Osteocyte (in vitro differentiated cells): ENCODE data around the gene GRIN2C. TPM values are rescaled to one million over a fixed set of nuclear protein-coding genes. Genes with fewer than 3 reads are reported as not detected.

ENCODE experiments used
- DNase-seq: peaks from one replicate; pipeline ENCODE4 v3.0.0; 2021; ENCODE audit warnings: mixed read lengths; ENCODE audit not compliant: unreplicated experiment; ENCODE audit errors: extremely low spot score
- H3K27ac Mint-ChIP-seq: one replicate; pipeline ENCODE4 v1.8.0; 2021; ENCODE audit warnings: mild to moderate bottlenecking, mixed read lengths; ENCODE audit not compliant: unreplicated experiment
- H3K27me3 Mint-ChIP-seq: one replicate; pipeline ENCODE4 v1.8.0; 2021; ENCODE audit warnings: mixed read lengths; ENCODE audit not compliant: unreplicated experiment
- H3K36me3 Mint-ChIP-seq: one replicate; pipeline ENCODE4 v1.8.0; 2021; ENCODE audit warnings: mixed read lengths; ENCODE audit not compliant: unreplicated experiment
- H3K4me1 Mint-ChIP-seq: one replicate; pipeline ENCODE4 v1.8.0; 2021; ENCODE audit warnings: mixed read lengths; ENCODE audit not compliant: unreplicated experiment
- H3K4me3 Mint-ChIP-seq: one replicate; pipeline ENCODE4 v1.8.0; 2021; ENCODE audit warnings: mild to moderate bottlenecking, moderate library complexity, mixed read lengths; ENCODE audit not compliant: unreplicated experiment
- H3K9me3 Mint-ChIP-seq: one replicate; pipeline ENCODE4 v1.8.0; 2021; ENCODE audit warnings: mixed read lengths; ENCODE audit not compliant: unreplicated experiment
- total RNA-seq: library from RNA; stranded (reverse); gene quantifications from 2 replicates; pipeline ENCODE4 v1.2.1, GENCODE V29; 2021
- TF ChIP-seq, protein P1 (sequence below): fragments of 200-600 bp; sonication (generic); IDR thresholded peaks from 2 replicates; pipeline ENCODE4 v1.5.0; 2021; ENCODE audit warnings: antibody characterized with exemption, mild to moderate bottlenecking, moderate library complexity

GRIN2C gene
- total RNA-seq, 1 donor from 2014 or later = 0.13 TPM

GRCh38 chr17:74822939-74823367, 36.7 kb downstream of the GRIN2C start:
- Mint-ChIP-seq H3K27me3 (no peaks in the 10 kb centered on the region), H3K4me1 (no peaks in the 10 kb centered on the region), H3K9me3 (no peaks in the 10 kb centered on the region), H3K27ac (no peak overlapping the region), H3K36me3 (peaks cover 6% of the 10 kb centered on the region), H3K4me3 (no peak overlapping the region)
- TF ChIP-seq, protein P1, sequence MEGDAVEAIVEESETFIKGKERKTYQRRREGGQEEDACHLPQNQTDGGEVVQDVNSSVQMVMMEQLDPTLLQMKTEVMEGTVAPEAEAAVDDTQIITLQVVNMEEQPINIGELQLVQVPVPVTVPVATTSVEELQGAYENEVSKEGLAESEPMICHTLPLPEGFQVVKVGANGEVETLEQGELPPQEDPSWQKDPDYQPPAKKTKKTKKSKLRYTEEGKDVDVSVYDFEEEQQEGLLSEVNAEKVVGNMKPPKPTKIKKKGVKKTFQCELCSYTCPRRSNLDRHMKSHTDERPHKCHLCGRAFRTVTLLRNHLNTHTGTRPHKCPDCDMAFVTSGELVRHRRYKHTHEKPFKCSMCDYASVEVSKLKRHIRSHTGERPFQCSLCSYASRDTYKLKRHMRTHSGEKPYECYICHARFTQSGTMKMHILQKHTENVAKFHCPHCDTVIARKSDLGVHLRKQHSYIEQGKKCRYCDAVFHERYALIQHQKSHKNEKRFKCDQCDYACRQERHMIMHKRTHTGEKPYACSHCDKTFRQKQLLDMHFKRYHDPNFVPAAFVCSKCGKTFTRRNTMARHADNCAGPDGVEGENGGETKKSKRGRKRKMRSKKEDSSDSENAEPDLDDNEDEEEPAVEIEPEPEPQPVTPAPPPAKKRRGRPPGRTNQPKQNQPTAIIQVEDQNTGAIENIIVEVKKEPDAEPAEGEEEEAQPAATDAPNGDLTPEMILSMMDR = no peak
- no peak for DNase-seq

DNA sequence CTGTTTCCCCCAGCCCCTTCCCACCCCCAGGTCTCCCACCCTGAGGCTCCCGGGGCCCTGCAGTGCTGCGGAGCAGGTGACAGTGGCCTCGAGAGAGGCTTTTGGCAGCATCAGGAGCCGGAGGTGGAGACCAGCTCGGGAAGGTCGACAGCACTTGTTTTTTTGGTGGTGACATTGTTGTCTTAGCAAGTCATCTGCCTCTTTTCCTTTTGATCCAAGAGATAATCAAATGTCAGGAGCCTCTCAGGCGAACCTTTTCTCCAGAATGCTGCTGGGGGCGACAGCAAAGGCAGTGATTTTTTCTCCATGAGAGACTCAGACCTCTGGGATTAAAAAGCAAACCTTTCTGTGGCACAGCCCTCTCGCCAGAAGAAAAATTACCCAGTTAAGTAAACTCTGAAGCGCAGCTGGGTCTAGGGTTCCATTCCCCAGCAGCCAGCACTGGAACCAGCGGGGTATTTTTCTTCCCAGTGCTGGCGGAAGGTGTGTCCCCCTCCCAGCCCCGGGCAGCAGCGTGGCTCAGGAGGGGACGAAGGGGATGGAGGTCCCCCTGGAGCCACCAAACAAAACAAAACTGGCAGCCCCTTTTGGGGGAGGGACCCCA, 37.2 kb downstream of the GRIN2C start:
- Mint-ChIP-seq H3K4me3 (no peak overlapping the region), H3K9me3 (no peaks in the 10 kb centered on the region)

GRCh38 chr17:74821655-74822334, 37.9 kb downstream of the GRIN2C start:
- TF ChIP-seq, protein P1 = no peak
- Mint-ChIP-seq H3K4me1 (no peaks in the 10 kb centered on the region), H3K27me3 (no peaks in the 10 kb centered on the region), H3K9me3 (no peaks in the 10 kb centered on the region), H3K27ac (no peak overlapping the region), H3K4me3 (no peak overlapping the region), H3K36me3 (peaks cover 6% of the 10 kb centered on the region)
- DNase-seq = no peak

More for the DNA sequence above, 37.2 kb downstream of the GRIN2C start:
- Mint-ChIP-seq H3K4me1 (no peaks in the 10 kb centered on the region), H3K27me3 (no peaks in the 10 kb centered on the region), H3K36me3 (peaks cover 6% of the 10 kb centered on the region), H3K27ac (no peak overlapping the region)
- no peak for DNase-seq
- TF ChIP-seq, protein P1 = no peak

- Mint-ChIP-seq H3K27me3 (no peaks in the 10 kb centered on the region), H3K4me1 (no peaks in the 10 kb centered on the region), H3K27ac (no peak overlapping the region), H3K36me3 (peaks cover 6% of the 10 kb centered on the region), H3K4me3 (no peak overlapping the region), H3K9me3 (no peaks in the 10 kb centered on the region)
- TF ChIP-seq, protein P1 = no peak
- DNase-seq = no peak
Measured at GRCh38 chr17:74819801-74820436, 39.8 kb downstream of the GRIN2C start.

- TF ChIP-seq, protein P1 = no peak
- no peak overlapping the region for H3K4me3 Mint-ChIP-seq
- H3K36me3 Mint-ChIP-seq = peaks cover 3% of the 10 kb centered on the region
- H3K27me3 Mint-ChIP-seq = no peaks in the 10 kb centered on the region
- no peaks in the 10 kb centered on the region for H3K9me3 Mint-ChIP-seq
- H3K27ac Mint-ChIP-seq = no peak overlapping the region
- no peak for DNase-seq
- H3K4me1 Mint-ChIP-seq = no peaks in the 10 kb centered on the region
Measured at GRCh38 chr17:74818291-74818938, 41.3 kb downstream of the GRIN2C start.
